ENCODE measurements around the gene AMY2A.
"Not testable (repeated sequence)": the region's sequence is repeated elsewhere in the genome, so short reads cannot be mapped to it uniquely, and the experiment has no call there.

AMY2A gene

GRCh38 chr1:103616994-103617477, at the start of gene AMY2A:
Gene AMY2A (plus strand): TSS chr1:103617427. CDS start chr1:103617441, 14 bp downstream.
- not testable (repeated sequence) for DNase-seq

GRCh38 chr1:103569493-103569892, 47.7 kb upstream of the AMY2A start:
- no peak for DNase-seq

DNA sequence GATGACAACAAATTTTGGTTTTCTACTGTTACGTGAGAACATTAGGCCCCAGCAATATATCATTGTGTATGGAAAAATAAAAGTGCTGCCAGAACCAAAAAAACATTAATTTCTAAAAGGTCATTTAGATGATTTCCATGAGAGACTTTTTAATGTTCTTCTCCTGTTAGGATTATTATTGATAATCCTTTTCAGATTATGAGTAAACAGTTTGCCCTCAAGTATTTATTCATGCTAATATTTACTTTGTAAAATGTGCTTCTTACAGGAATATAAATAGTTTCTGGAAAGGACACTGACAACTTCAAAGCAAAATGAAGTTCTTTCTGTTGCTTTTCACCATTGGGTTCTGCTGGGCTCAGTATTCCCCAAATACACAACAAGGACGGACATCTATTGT, 45.9 kb upstream of the AMY2A start, which contains the start of gene AMY2B:
TSS of gene AMY2B (plus strand) at position 301 of the 400 bp plus-strand sequence. CDS start at position 315, 14 bp downstream.
- not testable (repeated sequence) for DNase-seq

DNA sequence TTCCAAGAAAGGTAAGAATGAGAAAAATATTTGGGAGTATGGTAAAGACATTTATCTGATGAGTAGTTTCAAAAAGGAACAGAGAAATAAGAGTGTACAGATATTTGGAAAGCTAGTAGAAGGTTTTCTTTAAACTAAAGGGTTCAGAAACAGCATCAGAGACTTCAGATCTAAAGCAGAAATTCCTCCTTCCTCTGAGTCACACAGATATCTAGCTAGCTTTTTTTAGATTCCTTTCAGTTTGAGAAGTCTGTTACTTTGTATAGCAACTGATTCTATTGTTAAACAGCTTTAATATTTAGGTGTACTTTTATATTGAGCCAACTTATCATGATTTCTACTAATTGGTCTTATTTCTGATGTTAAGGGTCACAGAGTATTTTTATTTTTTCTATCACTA, 41.2 kb upstream of the AMY2A start:
- DNase-seq = no peak

- not testable (repeated sequence) for DNase-seq
Observed at GRCh38 chr1:103576784-103577183, 40.4 kb upstream of the AMY2A start.

- no peak for DNase-seq
Observed at GRCh38 chr1:103582464-103582863, 34.8 kb upstream of the AMY2A start.

DNA sequence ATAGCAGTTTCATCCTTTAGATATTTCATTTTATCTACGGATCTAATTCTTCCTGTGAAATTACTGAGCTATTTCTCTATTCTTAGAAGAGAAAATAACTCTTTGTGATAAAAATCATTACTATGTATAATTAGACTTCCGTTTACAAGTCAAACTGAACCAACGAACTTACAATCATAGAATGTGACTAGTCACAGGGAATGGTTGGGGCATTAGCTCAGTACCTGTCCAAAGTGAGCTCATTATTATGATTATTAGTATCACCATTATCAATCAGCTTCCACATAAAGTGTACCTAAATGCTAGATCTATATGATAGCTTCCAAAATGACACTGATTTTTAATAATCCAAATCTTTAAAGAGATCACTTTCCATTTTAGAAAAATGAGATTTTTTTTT, 33.3 kb upstream of the AMY2A start:
- DNase-seq = no peak

DNA sequence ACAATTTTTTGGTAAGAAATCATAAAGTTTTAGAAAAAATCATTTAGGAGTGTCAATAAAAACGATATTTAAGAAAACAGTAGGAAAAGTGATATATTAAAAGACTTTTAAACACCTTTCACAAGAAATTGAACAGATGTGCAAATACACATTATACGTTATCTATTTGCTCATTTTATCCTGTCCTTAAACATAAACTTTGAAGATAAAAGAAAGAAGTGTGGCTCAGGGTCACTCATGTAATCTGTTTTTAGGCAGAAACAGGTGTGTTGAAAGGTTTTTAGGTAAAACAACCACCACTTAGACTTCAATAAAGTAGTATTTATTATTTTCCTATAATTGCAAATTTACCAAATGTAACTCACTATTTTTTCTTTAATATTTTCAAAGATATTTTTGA, 32.7 kb upstream of the AMY2A start:
- DNase-seq = no peak

DNA sequence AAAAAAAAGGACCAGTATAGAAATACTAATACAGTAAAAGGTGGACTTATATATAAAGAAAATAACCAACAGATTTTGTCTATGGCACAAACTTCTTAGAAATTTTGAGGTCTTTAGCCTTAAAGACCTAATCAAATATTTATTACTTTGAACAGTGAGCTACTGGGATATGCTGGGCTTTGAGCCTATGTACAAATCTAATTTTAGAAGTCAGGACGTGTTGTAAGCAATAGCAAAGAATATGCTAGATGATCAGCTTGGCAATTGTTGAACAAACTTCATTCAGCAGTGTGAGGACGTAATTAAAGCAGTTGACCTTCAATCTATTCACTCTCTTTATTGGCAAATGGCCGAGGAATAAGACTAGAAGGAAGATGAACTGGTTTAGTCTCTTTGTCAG, 14.5 kb upstream of the AMY2A start:
- not testable (repeated sequence) for DNase-seq

DNA sequence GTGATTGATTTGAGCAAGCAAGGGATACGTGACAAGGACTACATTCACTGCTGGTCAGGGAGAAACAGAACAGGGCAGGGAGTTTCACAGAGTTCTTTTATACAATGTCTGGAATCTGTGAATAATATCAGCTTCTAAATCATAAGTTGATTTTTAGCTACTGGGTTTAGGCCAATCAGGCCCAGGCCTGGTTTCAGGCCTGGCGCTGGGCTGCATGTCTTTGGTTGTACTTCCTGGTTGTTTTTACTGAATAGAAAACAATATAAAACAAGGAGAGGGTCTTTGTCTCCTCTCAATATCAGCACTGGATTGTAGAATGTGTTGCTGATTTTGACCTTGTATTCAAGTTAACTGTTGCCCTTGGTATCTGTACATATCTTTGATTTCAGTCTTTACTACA, 865 bp upstream of the AMY2A start:
- no peak for DNase-seq

DNA sequence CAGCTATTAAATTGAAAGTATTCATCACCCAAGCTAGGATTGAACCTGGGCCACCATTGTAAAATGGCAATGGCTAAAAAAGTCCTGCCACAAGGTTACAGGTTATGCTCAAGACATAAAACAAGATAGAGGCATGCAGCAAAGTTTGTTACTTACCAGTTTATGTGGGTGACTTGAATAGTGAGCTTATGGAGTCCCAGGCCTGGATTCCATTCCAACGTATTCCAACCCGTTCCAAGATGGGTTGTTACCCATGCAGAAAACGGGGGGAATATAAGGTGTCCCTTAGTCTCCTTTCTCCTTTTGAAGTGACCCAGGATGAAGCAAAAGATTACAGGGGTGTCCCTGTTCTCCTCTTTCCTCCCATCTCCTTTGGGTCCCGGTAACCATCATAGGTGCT, 10.2 kb downstream of the AMY2A start:
- DNase-seq = not testable (repeated sequence)

- not testable (repeated sequence) for DNase-seq
Observed at GRCh38 chr1:103641194-103641593, 24.0 kb downstream of the AMY2A start.

- not testable (repeated sequence) for DNase-seq
Observed at GRCh38 chr1:103643908-103644307, 26.7 kb downstream of the AMY2A start.

DNA sequence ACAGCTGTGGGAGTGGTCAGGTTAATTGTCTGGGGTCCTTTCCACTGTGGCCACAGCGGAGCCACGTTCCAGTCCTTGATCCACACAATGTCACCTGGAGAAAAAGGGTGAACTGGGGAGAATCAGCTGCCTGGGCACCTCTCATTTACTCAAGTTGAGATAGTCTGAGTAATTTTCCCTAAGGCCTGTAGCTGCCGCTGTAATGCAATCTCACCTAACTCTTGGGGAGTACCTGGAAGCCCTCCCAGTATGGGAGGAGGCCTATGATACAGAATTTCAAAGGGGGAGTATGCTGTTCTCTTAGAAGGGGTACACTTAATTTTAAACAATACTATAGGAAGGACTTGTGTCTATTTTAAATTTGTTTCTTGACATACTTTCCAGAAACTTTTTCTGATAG, 33.1 kb downstream of the AMY2A start:
- DNase-seq = not testable (repeated sequence)

DNA sequence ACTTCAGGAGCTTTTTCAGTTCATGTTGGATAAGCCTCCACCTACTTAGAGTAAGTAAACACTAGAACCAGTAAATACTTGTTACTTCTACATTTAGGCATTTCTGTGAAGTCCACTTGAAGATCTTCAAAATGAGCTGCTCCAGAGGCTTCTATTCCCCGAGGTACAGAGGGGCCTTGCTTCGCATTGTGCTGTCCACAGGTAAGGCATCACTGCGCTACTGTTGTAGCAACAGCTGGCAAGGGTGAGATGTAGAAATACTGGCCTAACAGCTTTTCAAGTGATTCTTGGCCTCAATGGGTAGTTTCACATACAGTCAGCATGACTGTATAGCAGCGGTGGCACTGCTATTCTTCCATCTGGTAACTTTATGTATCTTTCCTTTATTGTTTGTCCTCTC, 33.7 kb downstream of the AMY2A start:
- not testable (repeated sequence) for DNase-seq

DNA sequence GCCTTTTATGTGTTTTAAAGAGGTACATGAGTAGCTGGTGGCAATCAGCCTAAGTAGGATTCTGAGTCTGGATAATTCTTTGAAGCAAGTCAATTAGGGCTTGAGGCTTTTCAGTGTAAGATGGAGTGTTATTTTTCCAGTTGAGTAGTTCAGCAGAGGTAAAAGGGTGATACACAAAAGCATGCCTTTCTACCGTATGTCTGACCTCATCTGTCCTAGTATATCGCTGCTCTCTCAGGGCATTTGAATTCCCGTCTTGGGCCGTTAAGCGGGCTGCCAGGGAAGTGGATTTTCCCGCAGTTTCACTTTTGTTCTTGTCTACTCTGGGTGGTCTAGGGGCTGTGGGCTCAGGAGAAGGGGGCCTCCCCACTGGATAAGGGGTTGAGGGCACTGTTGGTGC, 36.9 kb downstream of the AMY2A start:
- DNase-seq = not testable (repeated sequence)

DNA sequence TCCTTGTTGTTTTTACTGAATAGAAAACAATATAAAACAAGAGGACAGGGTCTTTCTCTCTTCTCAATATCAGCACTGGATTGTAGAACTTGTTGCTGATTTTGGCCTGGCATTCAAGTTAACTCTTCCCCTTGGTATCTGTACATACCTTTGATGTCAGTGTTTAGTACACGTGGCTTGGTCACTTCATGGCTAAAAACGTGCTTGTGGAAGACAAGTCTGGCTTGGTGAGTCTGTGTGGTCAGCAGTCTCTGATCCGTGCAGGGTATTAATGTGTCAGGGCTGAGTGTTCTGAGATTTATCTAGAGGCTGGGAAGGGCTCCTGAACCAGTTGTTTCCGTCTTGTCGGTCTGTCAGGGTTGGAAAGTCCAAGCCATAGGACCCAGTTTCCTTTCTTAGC, 38.2 kb downstream of the AMY2A start, which contains the start of gene AMY1A:
TSS of gene AMY1A (plus strand) at position 301 of the 400 bp plus-strand sequence. CDS start 571 bp downstream, outside the sequence.
- not testable (repeated sequence) for DNase-seq
